SH-SY5Y (cell line): ENCODE results near the gene ARL8B.

Experiments used
- GATA2 ChIP-seq: IDR thresholded peaks from 2 replicates; pipeline ENCODE4 v1.6.1; 2011; ENCODE audit warnings: mild to moderate bottlenecking, low read depth, low read length
- GATA3 ChIP-seq: IDR thresholded peaks from 2 replicates; pipeline ENCODE4 v1.6.1; 2011; ENCODE audit warnings: low read depth, mild to moderate bottlenecking, low read length, moderate library complexity

The ARL8B gene

GRCh38 chr3:5188419-5189221 lies 66.5 kb downstream of the ARL8B start:
- TF ChIP-seq GATA3 (no peak), GATA2 (no peak)

- no peak for TF ChIP-seq GATA2
- no peak for TF ChIP-seq GATA3
Observed at GRCh38 chr3:5190147-5190791, 68.2 kb downstream of the ARL8B start.

GRCh38 chr3:5191555-5192304 lies 69.6 kb downstream of the ARL8B start:
- no peak for TF ChIP-seq GATA3
- TF ChIP-seq GATA2, result no peak

GRCh38 chr3:5192571-5193365 lies 70.7 kb downstream of the ARL8B start:
- TF ChIP-seq GATA2 (no peak), GATA3 (no peak)

- no peak for TF ChIP-seq GATA3
- TF ChIP-seq GATA2, result no peak
Observed at GRCh38 chr3:5194341-5194740, 72.2 kb downstream of the ARL8B start.

- TF ChIP-seq GATA2 (no peak), GATA3 (no peak)
Observed at GRCh38 chr3:5194801-5195509, 72.9 kb downstream of the ARL8B start.

GRCh38 chr3:5195605-5196004 lies 73.5 kb downstream of the ARL8B start:
- TF ChIP-seq GATA3 (no peak), GATA2 (no peak)

GRCh38 chr3:5197022-5197421 lies 74.9 kb downstream of the ARL8B start:
- TF ChIP-seq GATA2, result no peak
- no peak for TF ChIP-seq GATA3

- TF ChIP-seq GATA3, result no peak
Observed at GRCh38 chr3:5197470-5198312, 75.6 kb downstream of the ARL8B start.

GRCh38 chr3:5198313-5198677 lies 76.2 kb downstream of the ARL8B start:
- no peak for TF ChIP-seq GATA2

- TF ChIP-seq GATA3 (no peak), GATA2 (no peak)
Observed at GRCh38 chr3:5198986-5199731, 77.1 kb downstream of the ARL8B start.

- TF ChIP-seq GATA3 (no peak), GATA2 (no peak)
Observed at GRCh38 chr3:5201536-5201935, 79.4 kb downstream of the ARL8B start.
